HCT116 (cell line): ENCODE measurements around the gene KYNU. TPM values are rescaled to one million over a fixed set of nuclear protein-coding genes. Genes with fewer than 3 reads are reported as not detected.

Source experiments
- ATAC-seq: fragments of 200-7000 bp; cut with Tn5 transposase; 2 replicates; pipeline ENCODE4 v1.9.1; 2020; ENCODE audit warnings: mild to moderate bottlenecking, moderate library complexity
- BruUV-seq: library from RNA; stranded (reverse); fragments of 400-500 nt; replicated peaks from 2 replicates; lab custom pipeline; 2021; lab: Mats Ljungman, UMichigan
- CTCF ChIA-PET: fragments of 300-600 bp; sonication (Branson Sonifier 250); formaldehyde crosslinking; loops from one replicate; lab custom pipeline; 2021; ENCODE audit warnings: antibody characterized with exemption; lab: Charles Lee
- POLR2A ChIA-PET: fragments of 300-600, 350-600 bp; sonication (Branson Sonifier 250); formaldehyde crosslinking; loops from one replicate; lab custom pipeline; 2021; ENCODE audit warnings: antibody characterized with exemption; lab: Charles Lee
- RAD21 ChIA-PET, 2 experiments: fragments of 300-600 bp; sonication (Branson Sonifier 250); formaldehyde crosslinking; loops; one replicate each; lab custom pipeline; 2023; ENCODE audit warnings: low total read pairs in 2 of 2; ENCODE audit not compliant: uncharacterized antibody in 2 of 2, unreplicated experiment in 2 of 2, low non-redundant PET in 1 of 2; lab: Charles Lee
- DNase-seq: peaks from one replicate; pipeline ENCODE4 v3.0.0-alpha.2; 2010; ENCODE audit warnings: low read depth, low spot score
- H2AFZ ChIP-seq: fragments of 200-600 bp; shearing (Covaris generic), sonication (generic); 2 replicates; pipeline ENCODE4 v1.6.1; 2017; ENCODE audit warnings: low read depth, mixed run types, mixed read lengths, antibody characterized with exemption, low read length; ENCODE audit not compliant: poor library complexity, severe bottlenecking
- H3K27ac ChIP-seq: 2 replicates; pipeline ENCODE4 v1.5.1; 2012; ENCODE audit warnings: low read depth, low read length
- H3K27me3 ChIP-seq: fragments of 200-600 bp; sonication (generic); 2 replicates; pipeline ENCODE4 v1.6.1; 2016; ENCODE audit warnings: mixed run types, low read length, mixed read lengths; ENCODE audit not compliant: insufficient read depth
- H3K36me3 ChIP-seq, 2 experiments: fragments of 200-500 bp in 1 of 2; fragments of 200-600 bp in 1 of 2; sonication (Bioruptor generic) in 1 of 2; sonication (generic) in 1 of 2; 2 replicates each; pipeline versions ENCODE4 v1.5.1 to v1.6.1; 2014 to 2016; ENCODE audit warnings: low read length in 2 of 2, inconsistent platforms in 1 of 2, mixed read lengths in 1 of 2, mixed run types in 1 of 2; ENCODE audit not compliant: insufficient read depth in 2 of 2, control insufficient read depth in 1 of 2
- H3K4me1 ChIP-seq, 2 experiments: fragments of 200-600 bp in 1 of 2; sonication (generic) in 1 of 2; 2 replicates each; pipeline versions ENCODE4 v1.5.1 to v1.6.1; 2012 to 2017; ENCODE audit warnings: low read length in 2 of 2, inconsistent platforms in 1 of 2, mild to moderate bottlenecking in 1 of 2, mixed read lengths in 1 of 2, mixed run types in 1 of 2, moderate library complexity in 1 of 2; ENCODE audit not compliant: insufficient read depth in 2 of 2, control insufficient read depth in 1 of 2
- H3K4me2 ChIP-seq: fragments of 200-600 bp; sonication (generic); 2 replicates; pipeline ENCODE4 v1.6.1; 2017; ENCODE audit warnings: mixed run types, low read length, mixed read lengths
- H3K4me3 ChIP-seq, 2 experiments: fragments of 200-600 bp in 1 of 2; sonication (generic) in 1 of 2; replicated peaks in 1 of 2; 2 replicates each; pipeline ENCODE4 v1.5.1; 2011 to 2016; ENCODE audit warnings: low read length in 2 of 2, control low read depth in 1 of 2, low read depth in 1 of 2, mild to moderate bottlenecking in 1 of 2, mixed read lengths in 1 of 2, mixed run types in 1 of 2
- H3K79me2 ChIP-seq: fragments of 200-600 bp; sonication (generic); 2 replicates; pipeline ENCODE4 v1.6.1; 2017; ENCODE audit warnings: mild to moderate bottlenecking, mixed run types, low read length, moderate library complexity, mixed read lengths; ENCODE audit not compliant: insufficient read depth
- H3K9ac ChIP-seq: fragments of 200-600 bp; sonication (generic); 2 replicates; pipeline ENCODE4 v1.6.1; 2016; ENCODE audit warnings: low read length, mixed read lengths
- H3K9me2 ChIP-seq: fragments of 200-600 bp; sonication (generic), shearing (Covaris generic); 2 replicates; pipeline ENCODE4 v1.6.1; 2017; ENCODE audit warnings: mixed run types, mild to moderate bottlenecking, moderate library complexity; ENCODE audit not compliant: insufficient read depth
- H3K9me3 ChIP-seq, 2 experiments: fragments of 200-500 bp in 1 of 2; fragments of 200-600 bp in 1 of 2; sonication (Bioruptor generic) in 1 of 2; sonication (generic) in 1 of 2; 2 replicates each; pipeline ENCODE4 v1.6.1; 2014 to 2017; ENCODE audit warnings: low read length in 2 of 2, mixed read lengths in 2 of 2, inconsistent platforms in 1 of 2, low read depth in 1 of 2, mild to moderate bottlenecking in 1 of 2, mixed run types in 1 of 2, moderate library complexity in 1 of 2; ENCODE audit not compliant: control insufficient read depth in 1 of 2, insufficient read depth in 1 of 2
- H4K20me1 ChIP-seq: fragments of 200-600 bp; sonication (generic), shearing (Covaris generic); 2 replicates; pipeline ENCODE4 v1.6.1; 2017; ENCODE audit warnings: mixed run types, mild to moderate bottlenecking, moderate library complexity; ENCODE audit not compliant: insufficient read depth
- ATF3 ChIP-seq: IDR thresholded peaks from 2 replicates; pipeline ENCODE4 v1.6.1; 2012
- CBX3 ChIP-seq: IDR thresholded peaks from 2 replicates; pipeline ENCODE4 v1.6.1; 2012; ENCODE audit warnings: low read depth
- CEBPB ChIP-seq: IDR thresholded peaks from 2 replicates; pipeline ENCODE4 v1.6.1; 2012; ENCODE audit warnings: low read depth
- EGR1 ChIP-seq: IDR thresholded peaks from 2 replicates; pipeline ENCODE4 v1.6.1; 2012; ENCODE audit warnings: low read depth
- ELF1 ChIP-seq: IDR thresholded peaks from 2 replicates; pipeline ENCODE4 v1.6.1; 2012; ENCODE audit warnings: low read depth, borderline replicate concordance
- EZH2phosphoT487 ChIP-seq: fragments of 200-600 bp; IDR thresholded peaks from 2 replicates; pipeline ENCODE4 v1.6.1; 2018; ENCODE audit warnings: antibody characterized with exemption, borderline replicate concordance
- FOSL1 ChIP-seq: IDR thresholded peaks from 2 replicates; pipeline ENCODE4 v1.6.1; 2012; ENCODE audit warnings: low read depth
- POLR2A ChIP-seq: IDR thresholded peaks from 2 replicates; pipeline ENCODE4 v1.7.0; 2011; ENCODE audit warnings: borderline replicate concordance; ENCODE audit not compliant: insufficient read depth, insufficient read length; ENCODE audit errors: extremely low read depth
- SIN3A ChIP-seq: IDR thresholded peaks from 2 replicates; pipeline ENCODE4 v1.6.1; 2012; ENCODE audit warnings: low read depth
- SP1 ChIP-seq: IDR thresholded peaks from 2 replicates; pipeline ENCODE4 v1.6.1; 2012; ENCODE audit warnings: low read depth
- SRF ChIP-seq: IDR thresholded peaks from 2 replicates; pipeline ENCODE4 v1.6.1; 2012; ENCODE audit warnings: low read depth
- TCF7L2 ChIP-seq: IDR thresholded peaks from 2 replicates; pipeline ENCODE4 v1.7.0; 2011; ENCODE audit warnings: borderline replicate concordance, inconsistent platforms; ENCODE audit not compliant: insufficient read depth, insufficient read length; ENCODE audit errors: extremely low read depth
- YY1 ChIP-seq: IDR thresholded peaks from 2 replicates; pipeline ENCODE4 v1.6.1; 2011; ENCODE audit warnings: low read length, low read depth, moderate library complexity, mild to moderate bottlenecking; ENCODE audit not compliant: insufficient replicate concordance; ENCODE audit errors: extremely low read depth
- ZBTB33 ChIP-seq: IDR thresholded peaks from 2 replicates; pipeline ENCODE4 v1.6.1; 2011; ENCODE audit warnings: mild to moderate bottlenecking, low read length, moderate library complexity; ENCODE audit not compliant: insufficient replicate concordance; ENCODE audit errors: extremely low read depth
- ZFX ChIP-seq: fragments of 450-650 bp; IDR thresholded peaks from 2 replicates; pipeline ENCODE4 v1.6.1; 2017
- ZNF274 ChIP-seq: fragments of 200-500 bp; sonication (Bioruptor generic); IDR thresholded peaks from 2 replicates; pipeline ENCODE4 v1.6.1; 2014; ENCODE audit warnings: mild to moderate bottlenecking, low read depth, low read length, inconsistent platforms
- intact Hi-C: fragments of 100-400 bp; cut with micrococcal nuclease; formaldehyde crosslinking; loops from 2 replicates; pipeline ENCODE4 v1.10.0; 2022
- total RNA-seq: library from RNA; stranded (reverse); gene quantifications from one replicate; pipeline ENCODE4 v1.2.1, GENCODE V29; 2021; ENCODE audit not compliant: unreplicated experiment

Gene KYNU
- total RNA-seq, 1 experiment from 2014 or later = 0.22 TPM

GRCh38 chr2:142866426-142866825, 11.0 kb upstream of the KYNU start:
- H3K36me3 ChIP-seq = no peaks in the 10 kb centered on the region
- RAD21 ChIA-PET = no interaction called here
- H3K27me3 ChIP-seq = no peaks in the 10 kb centered on the region
- TF ChIP-seq ELF1 (no peak), FOSL1 (no peak), SRF (no peak), TCF7L2 (no peak), CBX3 (no peak), ZNF274 (no peak), POLR2A (no peak), ZBTB33 (no peak)
- no peak overlapping the region for H3K4me3 ChIP-seq
- no peaks in the 10 kb centered on the region for H4K20me1 ChIP-seq
- no peak overlapping the region for H3K27ac ChIP-seq
- H3K9me3 ChIP-seq = no peaks in the 10 kb centered on the region
- no peak for ATAC-seq
- no peak overlapping the region for H2AFZ ChIP-seq
- intact Hi-C loops = no loop called here
- no peak overlapping the region for H3K9ac ChIP-seq
- CTCF ChIA-PET = interaction anchor here (0.7 kb wide), 1 partner anchor 881 kb away, joined by 4 read pairs; no protein-coding TSS in a partner anchor
- POLR2A ChIA-PET = no interaction called here
- H3K4me2 ChIP-seq = no peak overlapping the region
- DNase-seq = no peak
- BruUV-seq = no TSS peak
- H3K4me1 ChIP-seq = peaks cover 0 to 3% of the 10 kb centered on the region in 2 experiments; a peak in 1 of 4 replicates
- H3K9me2 ChIP-seq = no peaks in the 10 kb centered on the region
- no peaks in the 10 kb centered on the region for H3K79me2 ChIP-seq

- ChIA-PET RAD21 (no interaction called here), POLR2A (no interaction called here), CTCF (interaction anchor here (0.7 kb wide), 1 partner anchor 881 kb away, joined by 4 read pairs; no protein-coding TSS in a partner anchor)
- H4K20me1 ChIP-seq = no peaks in the 10 kb centered on the region
- H2AFZ ChIP-seq = no peak overlapping the region
- ATAC-seq = no peak
- no peaks in the 10 kb centered on the region for H3K36me3 ChIP-seq
- no peak overlapping the region for H3K4me3 ChIP-seq
- H3K79me2 ChIP-seq = no peaks in the 10 kb centered on the region
- no TSS peak for BruUV-seq
- no peak overlapping the region for H3K27ac ChIP-seq
- H3K9me3 ChIP-seq = no peaks in the 10 kb centered on the region
- no peak for DNase-seq
- H3K27me3 ChIP-seq = no peaks in the 10 kb centered on the region
- intact Hi-C loops = no loop called here
- H3K4me1 ChIP-seq = peaks cover 0 to 3% of the 10 kb centered on the region in 2 experiments; a peak in 1 of 4 replicates
- H3K4me2 ChIP-seq = no peak overlapping the region
- no peaks in the 10 kb centered on the region for H3K9me2 ChIP-seq
- no peak overlapping the region for H3K9ac ChIP-seq
- TF ChIP-seq SRF = no peak
- TF ChIP-seq EGR1 = no peak
- TF ChIP-seq ATF3 = no peak
- TF ChIP-seq EZH2phosphoT487 = no peak
- no peak for TF ChIP-seq SP1
- no peak for TF ChIP-seq ELF1
- no peak for TF ChIP-seq SIN3A
- no peak for TF ChIP-seq ZBTB33
- TF ChIP-seq YY1 = no peak
- no peak for TF ChIP-seq FOSL1
- no peak for TF ChIP-seq POLR2A
- no peak for TF ChIP-seq ZFX
- no peak for TF ChIP-seq CEBPB
Measured at GRCh38 chr2:142867136-142867535, 10.3 kb upstream of the KYNU start.
